Liver (tissue), 9 donors: ENCODE results near the gene SKAP1. TPM values are rescaled to one million over a fixed set of nuclear protein-coding genes. Genes with fewer than 3 reads are reported as not detected.

ENCODE experiments used
- DNase-seq: peaks from one replicate; pipeline ENCODE4 v3.0.0-alpha.2; 2017; ENCODE audit warnings: low spot score
- H3K27ac ChIP-seq, 2 donors: one replicate each; pipeline ENCODE4 v1.7.0; 2013; ENCODE audit warnings: inconsistent platforms in 2 of 2, low read length in 2 of 2, control low read depth in 1 of 2, low read depth in 1 of 2, mild to moderate bottlenecking in 1 of 2
- H3K27me3 ChIP-seq, 4 donors: one replicate each; pipeline versions ENCODE4 v1.6.1 to v1.7.0; 2013; ENCODE audit warnings: low read length in 3 of 4, inconsistent platforms in 1 of 4, mild to moderate bottlenecking in 1 of 4, moderate library complexity in 1 of 4; ENCODE audit not compliant: control insufficient read depth in 4 of 4, insufficient read depth in 4 of 4
- H3K36me3 ChIP-seq, 4 donors: one replicate each; pipeline versions ENCODE4 v1.6.1 to v1.7.0; 2013; ENCODE audit warnings: low read length in 3 of 4, mild to moderate bottlenecking in 3 of 4, low read depth in 1 of 4, moderate library complexity in 1 of 4; ENCODE audit not compliant: control insufficient read depth in 4 of 4, insufficient read depth in 3 of 4
- H3K4me1 ChIP-seq, 4 donors: one replicate each; pipeline versions ENCODE4 v1.6.1 to v1.7.0; 2013; ENCODE audit warnings: low read length in 3 of 4, mild to moderate bottlenecking in 3 of 4, moderate library complexity in 1 of 4; ENCODE audit not compliant: control insufficient read depth in 4 of 4, insufficient read depth in 4 of 4
- H3K4me3 ChIP-seq, 3 donors: one replicate each; pipeline versions ENCODE4 v1.6.1 to v1.7.0; 2013; ENCODE audit warnings: low read length in 3 of 3, control low read depth in 1 of 3, low read depth in 1 of 3, mild to moderate bottlenecking in 1 of 3
- H3K9ac ChIP-seq, 2 donors: one replicate each; pipeline ENCODE4 v1.7.0; 2013; ENCODE audit warnings: low read length in 2 of 2, mild to moderate bottlenecking in 2 of 2, moderate library complexity in 2 of 2, control low read depth in 1 of 2, low read depth in 1 of 2
- H3K9me3 ChIP-seq, 4 donors: one replicate each; pipeline versions ENCODE4 v1.6.1 to v1.7.0; 2013; ENCODE audit warnings: low read length in 3 of 4; ENCODE audit not compliant: control insufficient read depth in 4 of 4
- EGR1 ChIP-seq, 2 donors: IDR thresholded peaks; 2 replicates each; pipeline ENCODE4 v1.6.1; 2016 to 2018; ENCODE audit warnings: antibody characterized with exemption in 2 of 2, low read depth in 2 of 2
- FOXA1 ChIP-seq: IDR thresholded peaks from 2 replicates; pipeline ENCODE4 v1.6.1; 2016; ENCODE audit warnings: antibody characterized with exemption
- FOXA2 ChIP-seq: IDR thresholded peaks from 2 replicates; pipeline ENCODE4 v1.6.1; 2016; ENCODE audit warnings: antibody characterized with exemption
- GABPA ChIP-seq, 2 donors: IDR thresholded peaks in 1 of 2; conservative IDR thresholded peaks in 1 of 2; 2 replicates each; pipeline ENCODE4 v1.6.1; 2016; ENCODE audit warnings: antibody characterized with exemption in 2 of 2, mild to moderate bottlenecking in 1 of 2, moderate library complexity in 1 of 2
- HNF4A ChIP-seq, 2 donors: conservative IDR thresholded peaks; 2 replicates each; pipeline ENCODE4 v1.6.1; 2016; ENCODE audit warnings: antibody characterized with exemption in 2 of 2, mild to moderate bottlenecking in 2 of 2
- HNF4G ChIP-seq: IDR thresholded peaks from 2 replicates; pipeline ENCODE4 v1.6.1; 2016; ENCODE audit warnings: antibody characterized with exemption
- JUND ChIP-seq, 2 donors: IDR thresholded peaks; 2 replicates each; pipeline ENCODE4 v1.6.1; 2016; ENCODE audit warnings: antibody characterized with exemption in 2 of 2
- NR2F2 ChIP-seq: IDR thresholded peaks from 2 replicates; pipeline ENCODE4 v1.6.1; 2016; ENCODE audit warnings: antibody characterized with exemption
- RAD21 ChIP-seq, 2 donors: IDR thresholded peaks; 2 replicates each; pipeline ENCODE4 v1.6.1; 2016; ENCODE audit warnings: antibody characterized with exemption in 2 of 2, mild to moderate bottlenecking in 2 of 2
- RXRA ChIP-seq, 2 donors: IDR thresholded peaks; 2 replicates each; pipeline ENCODE4 v1.6.1; 2017 to 2018; ENCODE audit warnings: antibody characterized with exemption in 2 of 2, mild to moderate bottlenecking in 1 of 2
- SP1 ChIP-seq: IDR thresholded peaks from 2 replicates; pipeline ENCODE4 v1.6.1; 2018; ENCODE audit warnings: antibody characterized with exemption, mild to moderate bottlenecking
- TAF1 ChIP-seq: conservative IDR thresholded peaks from 2 replicates; pipeline ENCODE4 v1.6.1; 2016; ENCODE audit warnings: antibody characterized with exemption, mild to moderate bottlenecking
- YY1 ChIP-seq: IDR thresholded peaks from 2 replicates; pipeline ENCODE4 v1.6.1; 2016; ENCODE audit warnings: antibody characterized with exemption, mild to moderate bottlenecking
- WGBS: extraction: QIAGEN DNeasy Blood & Tissue Kit; methylation state at CpG from one replicate; pipeline ENCODE4 v1.1.7; 2013; 5-methylcytosine and 5-hydroxymethylcytosine counted together
- polyA plus RNA-seq, 2 donors: library from polyadenylated mRNA; stranded (reverse) in 1 of 2; unstranded in 1 of 2; fragments of 200-250 nt in 1 of 2; fragments of >200 nt in 1 of 2; fragmentation: Nextera tagmentation in 1 of 2; extraction: Ambion mirVana in 1 of 2; gene quantifications; one replicate each; pipeline versions ENCODE4 v1.2.1 to v1.2.3, GENCODE V29; 2013 to 2015
- total RNA-seq, 2 donors: library from RNA; depleted of rRNA; stranded (reverse); fragments of >200 nt; gene quantifications; one replicate each; pipeline ENCODE4 v1.2.3, GENCODE V29; 2014
- TF ChIP-seq, protein P1 (sequence below): IDR thresholded peaks from 2 replicates; pipeline ENCODE4 v1.6.1; 2016; ENCODE audit warnings: antibody characterized with exemption
- TF ChIP-seq, protein P2 (sequence below): fragments of 150-350 bp; IDR thresholded peaks from 2 replicates; pipeline ENCODE4 v1.5.1; 2017; ENCODE audit warnings: improper control_type of control experiment, low read depth, low read length; ENCODE audit not compliant: missing input control
- TF ChIP-seq, protein P3 (sequence below): IDR thresholded peaks from 2 replicates; pipeline ENCODE4 v1.6.1; 2016; ENCODE audit warnings: antibody characterized with exemption
- TF ChIP-seq, protein P4 (sequence below): IDR thresholded peaks from 2 replicates; pipeline ENCODE4 v1.6.1; 2016; ENCODE audit warnings: antibody characterized with exemption
- TF ChIP-seq, protein P5 (sequence below): IDR thresholded peaks from 2 replicates; pipeline ENCODE4 v1.6.1; 2016; ENCODE audit warnings: antibody characterized with exemption, mild to moderate bottlenecking
- donor health status: healthy.
- donor health status: healthy.
- donor health status: healthy.
- donor health status: healthy.
- donor health status: healthy.

Gene SKAP1
- total and polyA plus RNA-seq, 4 donors: 2.5 to 20.8 (median 11.3) TPM

DNA sequence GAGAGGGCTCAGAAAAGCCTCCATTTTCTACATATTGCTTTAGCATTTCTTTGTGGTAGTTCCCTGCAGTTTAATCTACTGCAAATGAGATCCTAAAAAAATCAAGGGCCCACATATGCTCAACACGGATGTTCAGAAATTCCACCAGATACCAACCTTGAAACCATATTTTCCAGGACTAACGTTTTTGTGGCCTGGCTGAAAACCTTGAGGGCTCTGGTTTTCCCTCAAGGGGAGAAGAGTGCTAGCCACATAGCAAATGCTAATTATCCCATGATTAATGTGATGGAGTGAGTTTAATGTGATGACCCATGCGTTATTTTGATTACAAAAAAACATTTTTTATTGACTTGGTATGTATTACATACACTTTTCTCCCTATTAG, 253.6 kb downstream of the SKAP1 start:
- TF ChIP-seq GABPA (IDR thresholded peaks at IDR 0.05 in 1 of 2, conservative IDR thresholded peaks at IDR 0.05 in 1 of 2) (no peak), FOXA2 (no peak), YY1 (no peak), HNF4G (no peak), TAF1 (no peak), RAD21 (IDR thresholded peaks at IDR 0.05) (no peak), NR2F2 (no peak)
- TF ChIP-seq, protein P1, sequence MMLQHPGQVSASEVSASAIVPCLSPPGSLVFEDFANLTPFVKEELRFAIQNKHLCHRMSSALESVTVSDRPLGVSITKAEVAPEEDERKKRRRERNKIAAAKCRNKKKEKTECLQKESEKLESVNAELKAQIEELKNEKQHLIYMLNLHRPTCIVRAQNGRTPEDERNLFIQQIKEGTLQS: no peak
- H3K36me3 ChIP-seq: no peaks in the 10 kb centered on the region
- WGBS: 94% methylated on average over 3 of the region's 3 CpGs

DNA sequence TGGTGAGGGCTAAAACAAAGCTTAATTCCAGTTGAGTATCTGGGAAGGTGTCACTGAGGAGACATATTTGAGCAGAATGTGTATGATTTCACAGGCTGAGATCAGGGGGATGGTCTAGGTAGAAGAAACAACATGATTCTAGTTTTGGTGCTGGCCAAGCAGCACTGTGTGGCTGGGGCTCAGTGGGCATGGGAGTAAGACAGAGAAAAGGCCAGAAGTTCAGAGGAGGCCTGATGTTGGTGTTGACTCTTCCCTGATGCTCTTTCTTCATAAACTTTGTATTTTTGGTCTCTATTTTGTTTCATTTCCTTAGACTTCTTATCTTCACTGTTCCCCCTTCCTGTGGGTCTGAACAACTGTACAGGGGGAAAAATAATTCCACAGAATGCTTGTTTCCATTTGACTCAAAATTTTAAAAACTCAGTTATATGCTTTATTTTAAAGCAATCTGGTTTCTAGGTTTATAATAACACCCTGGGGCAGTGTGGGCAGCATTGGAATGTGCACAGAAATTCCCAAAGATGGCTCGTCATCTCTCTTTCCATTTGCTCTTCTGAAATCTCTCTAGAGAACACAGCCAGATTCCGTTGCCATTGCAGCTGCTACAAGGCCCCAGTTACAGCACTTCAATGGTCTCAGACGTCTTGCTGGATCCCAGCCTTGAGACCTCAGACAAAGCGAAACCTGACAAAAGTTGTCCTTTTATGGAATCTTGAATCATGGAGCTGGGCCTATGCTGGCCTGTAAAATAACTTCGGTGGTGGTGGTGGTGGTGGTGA, 254.1 kb downstream of the SKAP1 start:
- no peaks in the 10 kb centered on the region for H3K27me3 ChIP-seq
- no peak overlapping the region for H3K4me3 ChIP-seq
- TF ChIP-seq, protein P2, sequence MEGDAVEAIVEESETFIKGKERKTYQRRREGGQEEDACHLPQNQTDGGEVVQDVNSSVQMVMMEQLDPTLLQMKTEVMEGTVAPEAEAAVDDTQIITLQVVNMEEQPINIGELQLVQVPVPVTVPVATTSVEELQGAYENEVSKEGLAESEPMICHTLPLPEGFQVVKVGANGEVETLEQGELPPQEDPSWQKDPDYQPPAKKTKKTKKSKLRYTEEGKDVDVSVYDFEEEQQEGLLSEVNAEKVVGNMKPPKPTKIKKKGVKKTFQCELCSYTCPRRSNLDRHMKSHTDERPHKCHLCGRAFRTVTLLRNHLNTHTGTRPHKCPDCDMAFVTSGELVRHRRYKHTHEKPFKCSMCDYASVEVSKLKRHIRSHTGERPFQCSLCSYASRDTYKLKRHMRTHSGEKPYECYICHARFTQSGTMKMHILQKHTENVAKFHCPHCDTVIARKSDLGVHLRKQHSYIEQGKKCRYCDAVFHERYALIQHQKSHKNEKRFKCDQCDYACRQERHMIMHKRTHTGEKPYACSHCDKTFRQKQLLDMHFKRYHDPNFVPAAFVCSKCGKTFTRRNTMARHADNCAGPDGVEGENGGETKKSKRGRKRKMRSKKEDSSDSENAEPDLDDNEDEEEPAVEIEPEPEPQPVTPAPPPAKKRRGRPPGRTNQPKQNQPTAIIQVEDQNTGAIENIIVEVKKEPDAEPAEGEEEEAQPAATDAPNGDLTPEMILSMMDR: no peak
- TF ChIP-seq, protein P3, sequence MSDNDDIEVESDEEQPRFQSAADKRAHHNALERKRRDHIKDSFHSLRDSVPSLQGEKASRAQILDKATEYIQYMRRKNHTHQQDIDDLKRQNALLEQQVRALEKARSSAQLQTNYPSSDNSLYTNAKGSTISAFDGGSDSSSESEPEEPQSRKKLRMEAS: no peak
- no peak for TF ChIP-seq GABPA (IDR thresholded peaks at IDR 0.05 in 1 of 2, conservative IDR thresholded peaks at IDR 0.05 in 1 of 2)
- no peak for TF ChIP-seq YY1
- TF ChIP-seq RXRA (IDR thresholded peaks at IDR 0.05): no peak
- no peak for TF ChIP-seq FOXA2
- no peak for TF ChIP-seq HNF4A (conservative IDR thresholded peaks at IDR 0.05)
- TF ChIP-seq HNF4G: no peak
- TF ChIP-seq TAF1: no peak
- TF ChIP-seq, protein P1: no peak
- TF ChIP-seq, protein P4, sequence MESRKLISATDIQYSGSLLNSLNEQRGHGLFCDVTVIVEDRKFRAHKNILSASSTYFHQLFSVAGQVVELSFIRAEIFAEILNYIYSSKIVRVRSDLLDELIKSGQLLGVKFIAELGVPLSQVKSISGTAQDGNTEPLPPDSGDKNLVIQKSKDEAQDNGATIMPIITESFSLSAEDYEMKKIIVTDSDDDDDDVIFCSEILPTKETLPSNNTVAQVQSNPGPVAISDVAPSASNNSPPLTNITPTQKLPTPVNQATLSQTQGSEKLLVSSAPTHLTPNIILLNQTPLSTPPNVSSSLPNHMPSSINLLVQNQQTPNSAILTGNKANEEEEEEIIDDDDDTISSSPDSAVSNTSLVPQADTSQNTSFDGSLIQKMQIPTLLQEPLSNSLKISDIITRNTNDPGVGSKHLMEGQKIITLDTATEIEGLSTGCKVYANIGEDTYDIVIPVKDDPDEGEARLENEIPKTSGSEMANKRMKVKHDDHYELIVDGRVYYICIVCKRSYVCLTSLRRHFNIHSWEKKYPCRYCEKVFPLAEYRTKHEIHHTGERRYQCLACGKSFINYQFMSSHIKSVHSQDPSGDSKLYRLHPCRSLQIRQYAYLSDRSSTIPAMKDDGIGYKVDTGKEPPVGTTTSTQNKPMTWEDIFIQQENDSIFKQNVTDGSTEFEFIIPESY: no peak
- TF ChIP-seq EGR1 (IDR thresholded peaks at IDR 0.05; ENCODE audit: low read depth in 2 of 2): no peak
- TF ChIP-seq, protein P5, sequence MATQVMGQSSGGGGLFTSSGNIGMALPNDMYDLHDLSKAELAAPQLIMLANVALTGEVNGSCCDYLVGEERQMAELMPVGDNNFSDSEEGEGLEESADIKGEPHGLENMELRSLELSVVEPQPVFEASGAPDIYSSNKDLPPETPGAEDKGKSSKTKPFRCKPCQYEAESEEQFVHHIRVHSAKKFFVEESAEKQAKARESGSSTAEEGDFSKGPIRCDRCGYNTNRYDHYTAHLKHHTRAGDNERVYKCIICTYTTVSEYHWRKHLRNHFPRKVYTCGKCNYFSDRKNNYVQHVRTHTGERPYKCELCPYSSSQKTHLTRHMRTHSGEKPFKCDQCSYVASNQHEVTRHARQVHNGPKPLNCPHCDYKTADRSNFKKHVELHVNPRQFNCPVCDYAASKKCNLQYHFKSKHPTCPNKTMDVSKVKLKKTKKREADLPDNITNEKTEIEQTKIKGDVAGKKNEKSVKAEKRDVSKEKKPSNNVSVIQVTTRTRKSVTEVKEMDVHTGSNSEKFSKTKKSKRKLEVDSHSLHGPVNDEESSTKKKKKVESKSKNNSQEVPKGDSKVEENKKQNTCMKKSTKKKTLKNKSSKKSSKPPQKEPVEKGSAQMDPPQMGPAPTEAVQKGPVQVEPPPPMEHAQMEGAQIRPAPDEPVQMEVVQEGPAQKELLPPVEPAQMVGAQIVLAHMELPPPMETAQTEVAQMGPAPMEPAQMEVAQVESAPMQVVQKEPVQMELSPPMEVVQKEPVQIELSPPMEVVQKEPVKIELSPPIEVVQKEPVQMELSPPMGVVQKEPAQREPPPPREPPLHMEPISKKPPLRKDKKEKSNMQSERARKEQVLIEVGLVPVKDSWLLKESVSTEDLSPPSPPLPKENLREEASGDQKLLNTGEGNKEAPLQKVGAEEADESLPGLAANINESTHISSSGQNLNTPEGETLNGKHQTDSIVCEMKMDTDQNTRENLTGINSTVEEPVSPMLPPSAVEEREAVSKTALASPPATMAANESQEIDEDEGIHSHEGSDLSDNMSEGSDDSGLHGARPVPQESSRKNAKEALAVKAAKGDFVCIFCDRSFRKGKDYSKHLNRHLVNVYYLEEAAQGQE: no peak
- no peak for TF ChIP-seq RAD21 (IDR thresholded peaks at IDR 0.05)
- TF ChIP-seq JUND (IDR thresholded peaks at IDR 0.05): no peak
- no peak for TF ChIP-seq NR2F2
- TF ChIP-seq FOXA1: no peak
- TF ChIP-seq SP1: no peak
- H3K36me3 ChIP-seq: no peaks in the 10 kb centered on the region
- no peak overlapping the region for H3K27ac ChIP-seq
- DNase-seq: no peak
- H3K9ac ChIP-seq: no peak overlapping the region
- WGBS: 93% methylated on average over 5 of the region's 5 CpGs
- no peaks in the 10 kb centered on the region for H3K9me3 ChIP-seq
- no peaks in the 10 kb centered on the region for H3K4me1 ChIP-seq

More for the DNA sequence above, 253.6 kb downstream of the SKAP1 start:
- no peaks in the 10 kb centered on the region for H3K9me3 ChIP-seq
- no peak overlapping the region for H3K27ac ChIP-seq
- H3K4me3 ChIP-seq: no peak overlapping the region
- DNase-seq: no peak
- no peak overlapping the region for H3K9ac ChIP-seq
- H3K27me3 ChIP-seq: peaks cover 0 to 3% (median 0%) of the 10 kb centered on the region in 4 donors
- H3K4me1 ChIP-seq: no peaks in the 10 kb centered on the region
